Measurements from ENCODE around the gene ANKRD44. TPM values are rescaled to one million over a fixed set of nuclear protein-coding genes. Genes with fewer than 3 reads are reported as not detected.

ANKRD44 gene
- total RNA-seq, 4 donors from 2014 or later = 24.4 to 51.8 (median 35.7) TPM

DNA sequence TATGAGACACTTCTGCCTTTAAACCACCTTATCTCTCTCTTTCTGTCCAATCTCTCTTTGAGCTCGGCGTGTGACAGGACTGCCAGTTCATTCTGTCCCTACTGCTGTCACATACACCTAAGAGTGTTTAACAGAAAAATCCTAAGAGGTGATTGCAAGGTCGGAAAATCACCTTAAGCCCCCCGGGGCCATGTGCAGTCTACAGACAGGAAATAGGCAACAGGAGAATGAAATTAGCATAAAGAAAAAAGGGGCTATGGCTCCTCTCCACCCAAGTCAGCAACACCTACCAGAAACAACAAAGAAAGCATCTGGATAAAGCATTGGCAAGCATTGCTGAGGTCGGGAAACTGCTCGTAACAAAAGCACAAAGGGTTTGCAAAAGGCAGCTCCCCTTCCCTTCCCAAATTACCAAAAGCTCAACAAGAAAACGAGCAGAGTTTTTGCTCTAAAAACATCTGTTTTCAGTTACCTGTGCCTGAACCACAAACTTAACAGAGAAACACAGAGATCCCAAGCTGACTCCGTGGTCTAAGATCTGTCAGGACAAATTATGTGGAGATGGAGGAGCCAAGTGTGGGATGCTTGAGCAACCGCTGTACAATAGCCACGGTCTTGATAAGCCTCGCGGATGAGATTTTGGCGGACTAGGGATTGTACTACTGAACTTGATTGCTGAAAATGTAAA is 30.4 kb downstream of the ANKRD44 start:
- H3K36me3 ChIP-seq = no peaks in the 10 kb centered on the region
- no peaks in the 10 kb centered on the region for H3K27me3 ChIP-seq
- no peak for ATAC-seq
- H3K9me3 ChIP-seq = no peaks in the 10 kb centered on the region
- peaks cover 0 to 39% (median 4%) of the 10 kb centered on the region in 3 donors for H3K4me1 ChIP-seq
- TF ChIP-seq EP300 (IDR thresholded peaks at IDR 0.05) (no peak), POLR2AphosphoS5 (IDR thresholded peaks at IDR 0.05) (no peak), POLR2A (IDR thresholded peaks at IDR 0.05) (no peak)
- TF ChIP-seq, protein P1, sequence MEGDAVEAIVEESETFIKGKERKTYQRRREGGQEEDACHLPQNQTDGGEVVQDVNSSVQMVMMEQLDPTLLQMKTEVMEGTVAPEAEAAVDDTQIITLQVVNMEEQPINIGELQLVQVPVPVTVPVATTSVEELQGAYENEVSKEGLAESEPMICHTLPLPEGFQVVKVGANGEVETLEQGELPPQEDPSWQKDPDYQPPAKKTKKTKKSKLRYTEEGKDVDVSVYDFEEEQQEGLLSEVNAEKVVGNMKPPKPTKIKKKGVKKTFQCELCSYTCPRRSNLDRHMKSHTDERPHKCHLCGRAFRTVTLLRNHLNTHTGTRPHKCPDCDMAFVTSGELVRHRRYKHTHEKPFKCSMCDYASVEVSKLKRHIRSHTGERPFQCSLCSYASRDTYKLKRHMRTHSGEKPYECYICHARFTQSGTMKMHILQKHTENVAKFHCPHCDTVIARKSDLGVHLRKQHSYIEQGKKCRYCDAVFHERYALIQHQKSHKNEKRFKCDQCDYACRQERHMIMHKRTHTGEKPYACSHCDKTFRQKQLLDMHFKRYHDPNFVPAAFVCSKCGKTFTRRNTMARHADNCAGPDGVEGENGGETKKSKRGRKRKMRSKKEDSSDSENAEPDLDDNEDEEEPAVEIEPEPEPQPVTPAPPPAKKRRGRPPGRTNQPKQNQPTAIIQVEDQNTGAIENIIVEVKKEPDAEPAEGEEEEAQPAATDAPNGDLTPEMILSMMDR (IDR thresholded peaks at IDR 0.05) = no peak
- no peak overlapping the region for H3K4me3 ChIP-seq
- H3K27ac ChIP-seq = no peak overlapping the region
- WGBS, 2 donors (ENCODE audit: low coverage in 1 of 2) = 75 to 95% methylated on average over 3 to 10 of the region's 13 CpGs

DNA sequence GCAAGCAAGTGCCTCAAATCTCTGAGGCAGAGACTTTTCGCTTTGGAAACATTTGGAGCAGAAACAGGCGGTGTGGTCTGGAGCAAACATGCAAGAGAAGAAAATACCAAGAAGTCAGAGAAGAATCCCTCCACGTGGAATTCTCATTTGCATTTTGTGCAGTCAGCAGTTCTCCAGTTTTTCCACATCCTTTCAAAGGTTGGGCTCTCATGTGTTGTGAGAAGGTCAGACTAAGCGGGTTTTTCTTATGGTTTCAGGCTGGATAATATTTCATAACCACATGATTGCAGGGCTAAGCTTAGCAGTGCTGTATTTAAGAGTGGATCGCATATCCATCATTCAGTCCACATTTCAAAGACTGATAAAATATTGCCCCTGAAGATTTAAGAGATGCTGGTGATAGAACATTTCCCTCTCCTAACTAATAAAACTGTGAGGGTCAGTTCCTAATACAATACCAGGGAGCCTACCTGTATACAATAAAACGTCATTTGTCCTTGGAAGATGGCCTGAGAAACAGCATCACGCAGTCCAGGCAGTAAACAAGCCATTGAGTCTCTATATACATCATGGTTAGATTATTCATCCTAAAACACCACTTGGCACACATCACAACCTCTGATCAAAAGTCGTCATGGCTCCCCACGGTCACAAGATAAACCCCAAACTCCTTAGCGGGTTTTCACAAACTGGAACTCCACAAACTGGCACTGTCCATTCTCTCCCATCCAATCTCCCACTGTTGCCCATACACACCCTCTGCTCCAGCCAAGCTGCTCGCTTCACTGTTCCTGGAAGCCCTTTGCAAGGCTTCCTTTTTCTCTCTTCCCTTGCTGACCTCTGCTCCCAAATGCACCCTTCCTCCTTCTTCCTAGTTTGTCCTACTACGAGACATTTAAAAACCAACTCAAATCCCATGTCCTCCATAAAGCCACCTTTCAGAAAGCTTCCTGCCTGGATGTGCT is 31.5 kb downstream of the ANKRD44 start:
- Histone ChIP-seq H3K27ac (no peak overlapping the region), H3K27me3 (no peaks in the 10 kb centered on the region)

DNA sequence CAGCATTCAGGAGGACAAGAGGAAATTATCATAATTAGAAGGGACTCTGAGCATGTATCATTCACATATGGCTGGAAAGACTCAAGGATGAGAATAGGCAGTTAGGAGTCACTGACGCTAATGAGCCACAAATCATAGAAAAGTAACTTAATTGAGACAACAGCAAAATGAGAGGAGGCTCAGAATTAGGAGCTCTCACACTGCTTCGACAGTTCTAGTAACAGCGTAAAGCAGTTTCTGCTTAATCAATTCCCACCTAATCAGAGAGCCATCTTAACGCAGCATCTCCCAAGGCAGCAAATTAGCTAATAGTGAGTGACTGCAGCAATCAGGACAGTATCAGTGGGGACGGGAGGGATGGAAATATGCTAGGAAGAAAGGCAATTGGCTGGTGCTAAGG is 32.8 kb downstream of the ANKRD44 start:
- Histone ChIP-seq H3K4me1 (peaks cover 0 to 44% (median 4%) of the 10 kb centered on the region in 3 donors), H3K9me3 (no peaks in the 10 kb centered on the region), H3K4me3 (no peak overlapping the region), H3K27me3 (no peaks in the 10 kb centered on the region), H3K27ac (no peak overlapping the region), H3K36me3 (no peaks in the 10 kb centered on the region)
- TF ChIP-seq EP300 (IDR thresholded peaks at IDR 0.05) (no peak), POLR2AphosphoS5 (IDR thresholded peaks at IDR 0.05) (no peak), POLR2A (IDR thresholded peaks at IDR 0.05) (no peak)
- TF ChIP-seq, protein P1 (IDR thresholded peaks at IDR 0.05) = no peak
- no peak for ATAC-seq
- 77 to 88% methylated on average over 5 of the region's 5 CpGs for WGBS, 2 donors (ENCODE audit: low coverage in 1 of 2)

More for the DNA sequence above, 31.5 kb downstream of the ANKRD44 start:
- WGBS, 2 donors (ENCODE audit: low coverage in 1 of 2) = 68 to 86% methylated on average over 10 to 12 of the region's 12 CpGs
- Histone ChIP-seq H3K36me3 (no peaks in the 10 kb centered on the region), H3K4me3 (no peak overlapping the region), H3K9me3 (no peaks in the 10 kb centered on the region), H3K4me1 (peaks cover 0 to 35% (median 4%) of the 10 kb centered on the region in 3 donors)
- ATAC-seq = no peak
- no peak for TF ChIP-seq POLR2AphosphoS5 (IDR thresholded peaks at IDR 0.05)
- TF ChIP-seq EP300 (IDR thresholded peaks at IDR 0.05) = no peak
- TF ChIP-seq POLR2A (IDR thresholded peaks at IDR 0.05) = no peak
- TF ChIP-seq, protein P1 (IDR thresholded peaks at IDR 0.05) = no peak

DNA sequence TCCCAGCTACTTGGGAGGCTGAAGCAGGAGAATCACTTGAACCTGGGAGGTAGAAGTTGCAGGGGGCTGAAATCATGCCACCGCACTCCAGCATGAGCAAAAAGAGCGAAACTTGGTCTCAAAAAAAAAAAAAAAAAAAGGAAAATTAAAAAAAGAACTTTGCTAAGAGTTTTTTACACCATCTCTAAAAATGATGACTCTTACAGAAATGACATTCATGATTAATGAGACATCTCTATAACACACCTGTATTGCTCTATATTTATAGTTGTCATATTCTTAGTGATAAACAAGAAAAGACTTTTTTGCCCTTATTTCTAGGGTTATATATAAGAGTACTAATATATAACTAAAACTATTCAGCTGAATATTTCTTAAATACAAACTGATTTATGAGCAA is 34.4 kb downstream of the ANKRD44 start:
- TF ChIP-seq, protein P1 (IDR thresholded peaks at IDR 0.05) = no peak
- no peak for TF ChIP-seq EP300 (IDR thresholded peaks at IDR 0.05)
- no peak for TF ChIP-seq POLR2A (IDR thresholded peaks at IDR 0.05)
- no peak for TF ChIP-seq POLR2AphosphoS5 (IDR thresholded peaks at IDR 0.05)
- 100% methylated on average over 2 of the region's 2 CpGs for WGBS, 2 donors (ENCODE audit: low coverage in 1 of 2)
- Histone ChIP-seq H3K27me3 (no peaks in the 10 kb centered on the region), H3K27ac (no peak overlapping the region), H3K4me3 (no peak overlapping the region), H3K9me3 (no peaks in the 10 kb centered on the region), H3K4me1 (peaks cover 0 to 35% (median 4%) of the 10 kb centered on the region in 3 donors), H3K36me3 (no peaks in the 10 kb centered on the region)
- no peak for ATAC-seq

All from gastroesophageal sphincter (tissue), 4 donors.